ACHN (cell line): Measurements from ENCODE around the gene TJP3.
A peak's percentile ranks its signal among the peaks of the same experiment; 100 is the strongest.
"Not testable (repeated sequence)": the region's sequence is repeated elsewhere in the genome, so short reads cannot be mapped to it uniquely, and the experiment has no call there.

ENCODE experiments used
- DNase-seq: peaks from one replicate; pipeline ENCODE4 v3.0.0-alpha.2; 2015
- in situ Hi-C: cut with HindIII; loops from 2 replicates; pipeline ENCODE4 v1.10.0; 2017; ENCODE audit warnings: low sequenced_read_pairs, low pct_ligation_motif_present, low pct_unique_long_range_greater_than_20kb

Gene TJP3

DNA sequence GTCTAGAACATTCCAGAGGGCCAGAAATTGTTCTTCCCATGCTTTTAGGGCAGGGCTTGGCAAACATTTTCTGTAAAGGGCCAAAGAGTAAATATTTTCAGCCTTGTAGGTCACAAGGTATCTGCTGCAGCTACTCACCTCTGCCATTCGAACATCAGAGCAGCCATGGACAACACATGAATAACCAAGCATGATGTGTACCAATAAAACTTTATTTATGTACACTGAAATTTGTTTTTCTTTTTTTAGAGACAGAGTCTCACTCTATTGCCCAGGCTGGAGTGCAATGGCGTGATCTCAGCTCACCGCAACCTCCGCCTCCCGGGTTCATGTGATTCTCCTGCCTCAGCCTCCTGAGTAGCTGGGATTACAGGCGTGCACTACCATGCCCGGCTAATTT, 49.5 kb downstream of the TJP3 start:
- DNase-seq, in situ Hi-C loops: not testable (repeated sequence)

DNA sequence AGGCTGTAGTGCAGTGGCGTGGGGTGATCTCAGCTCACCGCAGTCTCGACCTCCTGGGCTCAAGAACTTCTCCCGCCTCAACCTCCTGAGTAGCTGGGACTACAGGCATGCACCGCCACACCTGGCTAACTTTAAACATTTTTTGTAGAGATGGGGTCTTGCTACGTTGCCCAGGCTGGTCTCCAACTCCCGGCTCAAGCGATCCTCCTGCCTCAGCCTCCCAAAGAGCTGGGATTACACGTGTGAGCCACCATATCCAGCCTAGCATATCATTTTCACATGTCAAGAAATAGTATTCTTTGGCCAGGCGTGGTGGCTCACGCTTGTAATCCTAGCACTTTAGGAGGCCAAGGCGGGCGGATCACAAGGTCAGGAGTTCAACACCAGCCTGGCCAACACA, 50.1 kb downstream of the TJP3 start:
- DNase-seq, in situ Hi-C loops: not testable (repeated sequence)

DNA sequence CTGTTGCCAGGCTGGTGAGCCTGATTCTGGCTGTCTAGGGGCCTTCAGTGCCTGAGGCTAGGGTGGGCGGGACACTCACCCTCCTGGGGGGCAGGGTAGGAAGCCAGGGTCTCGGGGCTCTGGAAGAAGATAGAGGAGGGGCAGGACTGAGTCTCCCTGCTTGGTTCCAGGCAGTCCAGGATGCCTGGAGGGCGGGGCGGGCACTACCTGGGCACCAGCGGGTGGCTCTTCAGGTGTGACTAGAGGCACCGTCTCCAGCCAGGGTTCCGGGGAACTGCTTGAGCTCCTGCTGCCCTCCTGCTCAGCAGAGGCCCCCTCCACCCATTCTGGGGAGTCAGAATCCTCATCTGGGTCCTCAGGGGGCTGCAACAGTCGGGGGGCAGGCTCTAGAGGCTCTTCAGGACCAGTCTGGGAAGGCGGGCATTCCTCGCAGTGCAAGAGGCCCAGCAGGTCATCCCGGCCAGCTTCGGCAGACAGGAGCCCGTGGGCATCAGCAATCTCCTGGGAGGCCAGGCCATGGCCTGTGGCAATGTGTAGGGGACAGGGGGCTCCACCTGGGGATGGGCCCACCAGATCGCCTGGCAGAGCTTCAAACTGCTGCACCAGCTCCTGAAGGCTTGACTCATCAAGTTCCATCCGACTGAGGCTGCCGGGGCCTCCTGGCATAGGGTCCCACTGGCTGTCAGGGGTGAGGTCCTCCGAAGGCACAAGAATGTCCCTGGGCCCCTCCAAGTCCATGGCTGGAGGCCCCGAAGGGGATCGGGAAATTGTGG, 51.5 kb downstream of the TJP3 start:
- DNase-seq = no peak
- in situ Hi-C loops = no loop called here

DNA sequence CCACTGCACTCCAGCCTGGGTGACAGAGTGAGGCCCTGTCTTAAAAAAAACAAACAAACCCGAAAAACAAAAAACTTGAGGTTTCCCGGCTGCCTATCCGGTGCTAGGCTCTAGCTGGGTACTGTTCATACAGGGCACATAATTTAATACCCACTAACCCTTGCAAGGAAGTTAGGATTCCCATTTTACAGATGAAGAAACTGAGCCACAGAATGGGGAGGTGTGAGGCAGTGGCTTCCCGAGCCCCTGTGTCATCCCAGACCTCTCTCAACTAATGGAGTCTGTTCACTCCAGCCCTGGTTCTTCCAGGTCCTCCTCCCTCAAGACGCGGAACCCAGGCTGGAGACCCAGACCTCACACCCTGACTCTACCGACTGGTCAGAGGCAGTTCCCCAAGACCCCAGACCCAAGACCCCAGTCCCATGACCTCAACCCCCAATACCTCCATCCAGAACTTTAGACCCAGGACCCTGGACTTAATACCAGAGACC, 52.7 kb downstream of the TJP3 start:
- DNase-seq = peak; percentile 10
- in situ Hi-C loops = no loop called here

DNA sequence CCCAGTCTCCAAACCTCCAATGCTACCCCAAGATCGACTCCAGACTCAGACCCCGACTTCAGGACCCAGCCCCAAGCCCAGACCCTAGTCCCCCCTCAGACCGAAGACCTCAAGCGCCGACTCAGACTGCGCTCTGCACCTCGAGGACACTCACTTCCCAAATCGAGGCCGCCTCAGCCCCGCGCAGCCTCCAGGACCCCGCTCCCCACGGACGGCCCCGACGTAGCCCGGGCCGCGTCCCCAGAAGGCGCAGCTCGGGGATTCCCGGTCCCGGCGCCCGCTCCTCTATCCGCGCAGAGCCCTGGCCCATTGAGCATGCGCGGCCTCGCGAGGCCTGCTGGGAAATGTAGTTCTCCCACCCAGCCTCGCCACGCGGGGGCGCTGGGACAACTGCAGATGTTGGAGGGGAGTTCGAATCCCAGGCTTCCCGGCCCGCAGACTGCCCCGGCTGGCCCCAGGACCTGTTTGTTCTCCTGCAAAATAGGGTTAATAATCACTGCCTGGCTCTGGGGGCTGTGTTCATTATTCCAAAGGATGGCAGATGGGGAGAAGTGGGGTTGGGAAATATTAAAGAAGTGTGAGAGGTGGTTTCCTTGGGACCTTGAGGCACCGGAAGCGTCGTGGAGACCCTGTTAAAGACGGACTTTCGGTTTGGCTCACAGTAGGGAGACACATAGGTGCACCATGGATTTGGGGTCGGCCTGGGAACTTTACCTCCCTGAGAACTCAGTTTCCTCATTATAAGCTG, 53.4 kb downstream of the TJP3 start, which contains the start of gene APBA3:
Gene APBA3 (minus strand): TSS at position 311 of the 748 bp plus-strand sequence. CDS start 1,428 bp downstream, outside the sequence.
- DNase-seq = peak; percentile 87
- in situ Hi-C loops = no loop called here

DNA sequence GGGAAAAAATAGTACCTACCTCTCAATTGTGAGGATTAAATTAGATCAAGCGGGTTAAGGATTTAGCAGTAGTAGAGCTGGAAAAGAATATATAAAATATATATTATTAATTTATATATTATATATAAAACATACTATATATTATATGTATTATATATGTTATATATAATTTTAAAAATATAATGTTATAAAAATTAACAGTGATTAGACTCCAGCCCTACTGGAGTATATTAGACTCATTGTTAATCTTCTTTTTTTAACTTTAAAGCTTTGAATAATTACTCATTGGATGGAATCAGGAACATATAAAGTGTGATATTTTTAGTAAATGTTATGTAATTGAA, 53.9 kb downstream of the TJP3 start:
- DNase-seq = no peak
- in situ Hi-C loops = no loop called here

DNA sequence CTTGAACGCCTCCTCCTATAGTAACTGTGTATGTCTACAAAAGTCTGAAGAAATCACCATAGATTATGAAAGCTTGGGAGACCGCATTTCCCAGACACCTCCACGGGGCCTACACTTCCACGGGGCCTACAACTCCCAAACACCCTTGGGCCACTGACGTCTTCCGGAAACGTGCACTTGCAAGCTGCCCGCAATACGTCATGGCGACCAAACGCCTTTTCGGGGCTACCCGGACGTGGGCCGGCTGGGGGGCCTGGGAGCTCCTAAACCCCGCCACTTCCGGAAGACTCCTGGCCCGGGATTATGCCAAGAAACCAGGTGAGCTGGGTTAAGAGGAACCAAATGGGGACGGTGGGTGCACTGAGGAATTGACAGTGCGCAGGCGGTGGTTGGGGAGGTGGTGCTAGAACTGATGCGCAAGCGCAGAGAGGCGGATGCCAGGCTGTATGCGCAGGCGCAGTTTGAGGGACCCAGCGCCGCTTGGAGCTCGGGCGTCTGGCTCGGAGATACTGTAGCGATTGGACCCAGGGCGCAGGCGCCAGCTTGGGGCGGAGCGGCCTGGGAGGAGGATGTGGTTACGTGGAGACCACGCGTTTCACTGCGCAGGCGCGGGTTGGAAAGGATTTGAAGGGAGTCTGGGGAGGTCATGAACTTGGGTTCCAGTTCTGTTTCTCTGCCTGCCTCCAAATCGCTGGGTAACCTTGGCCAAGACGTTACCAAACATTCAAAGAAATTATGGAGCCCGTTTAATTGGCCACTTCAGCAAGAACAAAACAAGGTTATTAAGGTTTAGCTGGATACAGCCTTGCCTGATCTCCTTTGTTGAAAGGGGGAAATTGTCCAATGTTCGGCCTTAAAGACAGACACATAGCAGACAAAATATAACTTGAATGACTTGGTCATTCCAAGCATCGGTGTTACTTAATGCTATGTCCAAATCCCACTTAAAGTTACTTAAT, 54.6 kb downstream of the TJP3 start, which contains the start of gene MRPL54:
Gene MRPL54 (plus strand): TSS at position 182 of the 959 bp plus-strand sequence. CDS start 19 bp downstream, at position 201.
- peak; percentile 97 for DNase-seq
- in situ Hi-C loops = no loop called here

DNA sequence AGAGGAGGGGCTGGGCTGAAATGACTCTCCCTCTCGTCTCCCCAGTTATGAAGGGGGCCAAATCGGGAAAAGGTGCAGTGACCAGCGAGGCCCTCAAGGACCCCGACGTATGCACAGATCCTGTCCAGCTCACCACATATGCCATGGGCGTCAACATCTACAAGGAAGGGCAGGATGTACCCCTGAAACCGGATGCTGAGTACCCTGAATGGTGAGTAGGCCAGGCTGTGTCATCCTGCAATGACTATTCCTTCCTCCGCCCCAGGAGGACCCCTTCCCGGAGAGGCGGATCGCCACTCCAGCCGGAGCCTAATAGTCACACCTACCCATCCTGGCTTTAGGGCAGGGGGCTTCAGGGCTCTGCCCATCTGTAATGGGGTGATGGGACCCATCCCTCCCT, 56.9 kb downstream of the TJP3 start:
- DNase-seq = no peak
- in situ Hi-C loops = no loop called here

DNA sequence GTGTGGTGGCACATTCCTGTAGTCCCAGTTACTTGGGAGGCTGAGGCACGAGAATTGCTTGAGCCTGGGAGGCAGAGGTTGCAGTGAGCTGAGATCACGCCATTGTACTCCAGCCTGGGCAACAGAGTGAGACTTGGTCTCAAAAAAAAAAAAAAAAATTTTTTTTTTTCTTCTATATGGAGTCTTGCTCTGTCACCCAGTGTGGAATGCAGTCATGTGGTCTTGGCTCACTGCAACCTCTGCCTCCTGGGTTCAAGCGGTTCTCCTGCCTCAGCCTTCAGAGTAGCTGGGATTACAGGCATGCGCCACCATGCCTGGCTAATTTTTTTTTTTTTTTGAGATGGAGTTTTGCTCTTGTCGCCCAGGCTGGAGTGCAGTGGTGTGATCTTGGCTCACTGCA, 57.6 kb downstream of the TJP3 start:
- in situ Hi-C loops = not testable (repeated sequence)
- peak; percentile 22 for DNase-seq

DNA sequence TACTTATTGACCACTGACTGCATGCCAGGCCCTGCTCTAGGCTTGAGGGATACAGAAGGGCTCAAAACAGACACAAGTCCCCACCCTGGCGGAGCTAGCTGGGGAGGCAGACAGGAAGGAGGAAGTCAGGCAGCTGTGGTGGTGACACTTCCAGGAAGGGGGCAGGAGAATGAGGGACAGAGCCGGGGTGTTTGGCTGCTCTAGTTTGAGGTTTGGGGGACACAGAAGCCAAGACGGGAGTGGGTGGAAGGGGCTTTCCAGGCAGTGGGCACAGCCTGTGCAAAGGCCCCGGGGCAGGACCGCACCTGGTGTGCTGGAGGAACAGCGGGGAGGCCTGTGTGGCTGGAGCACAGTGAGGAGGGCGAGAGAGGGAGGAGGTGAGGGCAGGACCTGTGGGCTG, 58.3 kb downstream of the TJP3 start:
- no peak for DNase-seq
- in situ Hi-C loops = no loop called here

DNA sequence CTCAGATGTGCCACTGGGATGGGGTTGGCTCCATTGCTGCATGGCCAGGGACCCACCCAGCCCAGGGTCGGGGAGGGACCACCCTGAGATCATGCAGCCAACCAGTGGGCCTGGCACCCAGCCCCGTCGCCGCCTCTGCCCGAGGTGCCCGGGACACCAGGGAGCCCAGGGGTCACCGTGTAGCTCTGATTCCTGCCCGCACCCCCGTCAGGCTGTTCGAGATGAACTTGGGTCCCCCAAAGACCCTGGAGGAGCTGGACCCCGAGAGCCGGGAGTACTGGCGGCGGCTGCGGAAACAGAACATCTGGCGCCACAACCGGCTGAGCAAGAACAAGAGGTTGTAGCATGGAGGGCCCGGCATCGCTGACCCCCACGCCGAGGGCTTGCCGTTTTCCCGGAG, 58.9 kb downstream of the TJP3 start:
- in situ Hi-C loops = no loop called here
- no peak for DNase-seq

DNA sequence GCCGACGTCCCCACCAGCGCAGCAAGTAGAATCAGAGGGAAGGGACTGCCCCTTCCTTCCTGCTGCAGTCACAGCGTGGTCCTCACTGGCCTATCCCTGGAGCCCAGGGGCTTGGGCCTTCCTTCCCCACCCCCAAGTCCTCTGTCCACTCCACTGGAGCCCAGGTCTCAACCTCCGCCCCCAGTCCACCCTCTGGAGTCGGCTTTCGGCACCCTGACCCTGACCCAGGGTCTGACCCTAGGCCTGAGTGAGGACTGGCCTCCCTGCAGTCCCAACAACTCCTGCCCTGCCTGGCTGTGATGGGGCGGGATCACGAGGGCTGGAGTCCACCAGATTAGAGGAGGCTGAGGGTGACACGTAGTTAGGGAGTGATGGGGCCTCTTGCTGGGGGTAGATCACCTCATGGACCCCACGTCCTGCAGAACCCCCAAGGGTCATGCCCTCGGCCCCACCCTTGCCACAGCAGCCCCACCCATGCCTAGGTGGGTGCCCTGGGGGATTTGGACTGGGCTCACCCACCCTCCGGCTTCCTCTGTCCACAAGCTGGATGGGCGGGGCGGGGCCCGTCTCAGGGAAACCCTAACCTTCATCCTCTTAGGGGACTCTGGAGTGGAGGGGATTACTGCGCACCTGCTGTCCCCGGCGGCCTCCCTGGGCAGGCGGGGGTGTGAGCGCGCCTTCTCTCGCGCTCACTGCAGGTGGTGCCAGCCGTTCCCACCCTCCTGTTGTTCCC, 60.0 kb downstream of the TJP3 start:
- in situ Hi-C loops = no loop called here
- DNase-seq = no peak

DNA sequence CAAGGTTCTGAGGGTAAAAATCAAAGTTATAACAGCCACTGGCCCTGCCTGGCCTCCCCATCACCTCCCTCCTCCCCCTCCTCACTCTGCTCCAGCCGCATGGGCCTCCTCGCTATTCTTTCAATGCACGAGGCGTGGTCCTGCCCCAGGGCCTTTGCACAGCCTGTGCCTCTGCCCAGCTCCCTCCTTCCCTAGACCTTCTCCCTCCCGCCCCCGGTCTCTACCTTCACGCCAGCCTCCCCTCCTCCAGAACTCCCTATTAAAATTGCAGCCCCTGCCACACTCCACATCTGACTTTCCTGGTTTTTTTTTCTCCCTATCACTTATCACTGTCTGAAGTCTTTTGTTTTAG, 60.5 kb downstream of the TJP3 start:
- in situ Hi-C loops = no loop called here
- no peak for DNase-seq

DNA sequence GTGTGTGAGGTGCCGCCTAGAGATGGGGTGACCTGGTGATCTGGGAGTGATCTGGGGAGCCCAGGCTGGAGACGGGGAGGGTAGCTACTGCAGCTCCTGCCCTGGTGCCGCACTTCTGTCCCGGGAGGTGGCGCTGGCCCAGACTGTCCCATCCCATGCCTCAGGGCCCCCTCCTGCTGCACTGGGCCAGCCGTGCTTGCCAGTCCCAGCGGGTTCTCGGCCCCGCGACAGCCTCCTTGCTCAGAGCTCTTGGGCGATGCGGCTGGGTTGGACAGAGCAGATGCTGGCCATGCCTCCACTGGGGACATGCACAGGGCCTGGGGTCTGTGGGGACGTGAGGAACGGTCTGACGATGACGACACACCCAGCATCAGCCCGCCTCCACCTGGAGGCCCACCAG, 61.3 kb downstream of the TJP3 start:
- in situ Hi-C loops = no loop called here
- no peak for DNase-seq

DNA sequence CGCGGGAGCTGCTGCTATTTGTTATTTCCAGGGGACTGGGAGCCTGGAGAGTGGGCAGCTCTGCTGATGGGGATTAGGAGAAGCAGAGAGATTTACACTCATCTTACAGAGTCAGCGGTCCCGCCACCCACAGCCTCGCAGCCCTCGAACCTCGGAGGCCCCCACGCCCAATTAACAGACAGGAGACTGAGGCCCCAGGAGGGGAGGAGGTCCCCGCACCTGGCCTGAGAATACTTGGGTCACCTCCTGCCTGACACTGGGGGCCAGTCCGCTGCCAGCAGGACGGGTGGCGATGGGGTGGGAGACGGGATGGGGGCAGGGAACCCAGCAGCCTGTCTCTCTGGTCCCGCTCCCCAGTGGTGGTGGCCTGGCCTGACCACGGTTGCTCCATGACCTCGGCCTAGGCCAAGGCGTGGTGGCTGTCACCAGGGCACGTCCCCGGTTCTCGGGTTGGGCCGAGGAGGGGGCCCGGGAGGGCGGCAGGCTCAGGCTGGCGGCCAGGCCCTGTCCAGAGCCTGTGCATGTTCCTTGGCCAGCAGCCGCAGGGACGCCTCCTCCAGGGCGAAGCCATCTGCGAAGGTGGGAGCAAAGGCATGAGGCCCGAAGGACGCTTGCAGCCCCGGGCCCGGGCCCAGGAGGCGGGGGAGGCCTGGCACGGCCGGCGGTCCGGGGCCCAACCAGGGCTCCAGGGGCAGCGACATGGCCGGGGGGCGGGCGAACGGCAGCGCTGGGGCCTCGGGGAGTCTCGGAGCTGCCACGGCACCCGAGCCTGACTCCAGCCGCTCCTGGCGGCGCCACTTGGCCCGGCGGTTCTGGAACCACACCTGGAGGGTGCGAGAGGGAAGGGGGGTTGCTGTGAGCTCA, 62.2 kb downstream of the TJP3 start:
- no peak for DNase-seq
- in situ Hi-C loops = no loop called here

DNA sequence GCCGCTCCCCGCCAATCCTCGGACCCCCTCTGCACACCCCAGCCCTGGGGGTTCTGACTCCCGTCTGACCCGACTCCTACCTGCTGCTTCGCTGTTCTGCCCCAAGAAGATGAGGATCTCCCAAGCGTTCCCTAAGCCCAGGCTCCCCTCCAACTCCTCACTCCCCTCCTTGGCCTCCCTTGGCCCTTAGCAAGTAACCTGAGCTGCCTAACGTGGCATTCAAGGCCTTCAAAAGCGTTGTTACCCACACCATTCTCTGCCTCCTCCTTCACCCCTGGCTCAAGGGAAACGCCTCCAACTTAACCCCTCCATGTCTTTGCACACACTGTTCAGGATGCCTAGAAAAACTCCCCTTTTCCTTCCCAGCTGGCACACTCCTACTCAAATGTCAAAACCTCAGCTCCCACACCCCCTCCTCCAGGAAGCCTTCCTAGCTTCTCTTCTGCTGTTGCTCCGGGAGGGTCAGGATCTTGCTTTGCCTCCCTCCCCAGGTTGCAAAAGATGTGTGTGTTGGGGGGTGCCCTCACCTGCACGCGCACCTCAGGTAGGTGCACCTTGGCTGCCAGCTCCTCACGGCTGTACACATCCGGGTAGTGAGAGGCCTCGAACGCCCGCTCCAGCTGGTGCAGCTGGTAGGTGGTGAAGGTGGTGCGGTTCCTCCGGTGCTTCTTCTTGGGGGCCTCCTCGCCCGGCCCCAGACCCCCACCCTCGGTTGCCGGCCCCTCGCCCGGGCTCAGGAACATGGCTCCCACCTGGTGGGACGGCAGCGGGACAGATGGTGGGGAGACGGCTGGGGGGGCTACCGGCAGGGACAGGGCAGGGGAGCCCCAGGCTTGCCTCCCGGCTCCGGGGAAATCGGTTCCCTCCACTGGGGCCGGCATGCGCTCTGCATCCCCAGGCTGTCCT, 63.1 kb downstream of the TJP3 start:
- DNase-seq = no peak
- in situ Hi-C loops = no loop called here
